Endothelial cell of umbilical vein (primary cell): ENCODE measurements around the gene COA3. TPM values are rescaled to one million over a fixed set of nuclear protein-coding genes. Genes with fewer than 3 reads are reported as not detected.
A peak's percentile ranks its signal among the peaks of the same experiment; 100 is the strongest.

Experiments used
- BruUV-seq: library from RNA; stranded (reverse); fragments of 400-500 nt; replicated peaks from 2 replicates; lab custom pipeline; 2021; lab: Mats Ljungman, UMichigan
- CTCF ChIA-PET: fragments of 300-600, 350-600 bp; sonication (Branson Sonifier 250); formaldehyde crosslinking; loops from one replicate; lab custom pipeline; 2021; ENCODE audit warnings: antibody characterized with exemption, inconsistent platforms; lab: Charles Lee
- POLR2A ChIA-PET: fragments of 300-600, 350-600 bp; sonication (Branson Sonifier 250); formaldehyde crosslinking; loops from one replicate; lab custom pipeline; 2021; ENCODE audit warnings: antibody characterized with exemption, inconsistent platforms; lab: Charles Lee
- DNase-seq: peaks from one replicate; pipeline ENCODE4 v3.0.0-alpha.2; 2011; ENCODE audit warnings: low read depth, low spot score
- FAIRE-seq: peaks from 2 replicates; lab custom pipeline; 2011; peaks lifted over from hg19 to GRCh38; lab: Jason Lieb, UNC
- H2AFZ ChIP-seq: 2 replicates; pipeline ENCODE4 v1.6.0; 2012; ENCODE audit warnings: low read depth, low read length, control low read depth, inconsistent platforms
- H3K27ac ChIP-seq: 2 replicates; pipeline ENCODE4 v1.5.1; 2011; ENCODE audit warnings: low read depth, mild to moderate bottlenecking, control low read depth, low read length, moderate library complexity; ENCODE audit not compliant: insufficient read depth
- H3K27me3 ChIP-seq, 2 experiments: 2 replicates each; pipeline versions ENCODE4 v1.6.0 to v1.6.1; 2011; ENCODE audit warnings: low read length in 2 of 2, mixed read lengths in 1 of 2; ENCODE audit not compliant: control insufficient read depth in 2 of 2, insufficient read depth in 2 of 2
- H3K36me3 ChIP-seq, 2 experiments: 2 replicates in 1 of 2; 3 replicates in 1 of 2; pipeline ENCODE4 v1.5.1; 2011; ENCODE audit warnings: low read length in 2 of 2, mild to moderate bottlenecking in 1 of 2, moderate library complexity in 1 of 2; ENCODE audit not compliant: control insufficient read depth in 2 of 2, insufficient read depth in 2 of 2; ENCODE audit errors: extremely low read depth in 1 of 2
- H3K4me1 ChIP-seq: 3 replicates; pipeline ENCODE4 v1.5.1; 2011; ENCODE audit warnings: mild to moderate bottlenecking, low read length; ENCODE audit not compliant: control insufficient read depth, insufficient read depth; ENCODE audit errors: extremely low read depth
- H3K4me2 ChIP-seq: 2 replicates; pipeline ENCODE4 v1.6.1; 2011; ENCODE audit warnings: low read length, control low read depth, mixed read lengths; ENCODE audit not compliant: insufficient read depth
- H3K4me3 ChIP-seq, 3 experiments: fragments of 200-600 bp in 1 of 3; sonication (generic), shearing (Covaris generic) in 1 of 3; replicated peaks in 1 of 3; 2 replicates each; pipeline ENCODE4 v1.5.1; 2011 to 2016; ENCODE audit warnings: control low read depth in 3 of 3, low read length in 3 of 3, mild to moderate bottlenecking in 2 of 3, inconsistent platforms in 1 of 3, low read depth in 1 of 3, moderate library complexity in 1 of 3; ENCODE audit not compliant: insufficient read depth in 1 of 3
- H3K79me2 ChIP-seq: 2 replicates; pipeline ENCODE4 v1.6.0; 2012; ENCODE audit warnings: low read length, inconsistent platforms; ENCODE audit not compliant: control insufficient read depth, insufficient read depth
- H3K9ac ChIP-seq: replicated peaks from 2 replicates; pipeline ENCODE3; 2011; ENCODE audit warnings: low read length, control low read depth; ENCODE audit not compliant: insufficient read depth; ENCODE audit errors: extremely low read depth
- H3K9me1 ChIP-seq: replicated peaks from 3 replicates; pipeline ENCODE4 v1.6.0; 2011; ENCODE audit warnings: mild to moderate bottlenecking, low read length; ENCODE audit not compliant: control insufficient read depth, insufficient read depth; ENCODE audit errors: extremely low read depth
- H3K9me3 ChIP-seq: replicated peaks from 2 replicates; pipeline ENCODE4 v1.5.1; 2012; ENCODE audit warnings: low read length, inconsistent platforms; ENCODE audit not compliant: control insufficient read depth, insufficient read depth
- H4K20me1 ChIP-seq: replicated peaks from 2 replicates; pipeline ENCODE3; 2011; ENCODE audit warnings: mild to moderate bottlenecking, low read length; ENCODE audit not compliant: control insufficient read depth, insufficient read depth; ENCODE audit errors: extremely low read depth
- CTCF ChIP-seq, 2 donors: IDR thresholded peaks; 1 replicate in 1 of 2; 2 replicates in 1 of 2; pipeline ENCODE4 v1.5.1; 2011; ENCODE audit warnings: low read length in 2 of 2, mild to moderate bottlenecking in 2 of 2, moderate library complexity in 2 of 2, control low read depth in 1 of 2, inconsistent platforms in 1 of 2, low read depth in 1 of 2; ENCODE audit not compliant: insufficient read depth in 1 of 2; ENCODE audit errors: extremely low read depth in 1 of 2
- EZH2 ChIP-seq: IDR thresholded peaks from 2 replicates; pipeline ENCODE4 v1.6.1; 2012; ENCODE audit warnings: borderline replicate concordance, low read depth, mild to moderate bottlenecking, moderate library complexity, low read length, inconsistent platforms; ENCODE audit not compliant: severe bottlenecking
- FOS ChIP-seq: IDR thresholded peaks from 2 replicates; pipeline ENCODE4 v1.6.1; 2011; ENCODE audit warnings: mild to moderate bottlenecking, low read length, moderate library complexity, borderline replicate concordance; ENCODE audit not compliant: insufficient read depth
- JUN ChIP-seq: IDR thresholded peaks from 2 replicates; pipeline ENCODE4 v1.6.1; 2011; ENCODE audit warnings: borderline replicate concordance, low read depth; ENCODE audit not compliant: insufficient read length, insufficient read depth
- MYC ChIP-seq: IDR thresholded peaks from one replicate; pipeline ENCODE4 v1.6.1; 2011; ENCODE audit warnings: mild to moderate bottlenecking, low read depth, low read length
- POLR2A ChIP-seq: IDR thresholded peaks from 2 replicates; pipeline ENCODE4 v1.6.1; 2012; ENCODE audit warnings: low read depth, mild to moderate bottlenecking, control low read depth, low read length
- POLR2AphosphoS5 ChIP-seq: IDR thresholded peaks from 2 replicates; pipeline ENCODE4 v1.6.1; 2012; ENCODE audit warnings: low read depth, mild to moderate bottlenecking, control low read depth, low read length, moderate library complexity; ENCODE audit not compliant: insufficient read depth
- dilution Hi-C: fragments of 300-500 bp; cut with MboI; formaldehyde crosslinking; loops from one replicate; pipeline ENCODE4 v1.15.0; 2019; ENCODE audit warnings: low sequenced_read_pairs; ENCODE audit not compliant: extremely low pct_ligation_motif_present
- intact Hi-C: fragments of 100-400 bp; cut with micrococcal nuclease; formaldehyde crosslinking; loops from one replicate; pipeline ENCODE4 v1.10.0; 2022
- polyA plus RNA-seq, 4 experiments: library from polyadenylated mRNA; depleted of rRNA in 3 of 4; stranded (reverse) in 3 of 4; unstranded in 1 of 4; fragments of >200 nt; gene quantifications; 2 replicates each; pipeline versions ENCODE4 v1.2.1 to v1.2.3, GENCODE V29; 2011 to 2012; ENCODE audit warnings: missing spikeins in 1 of 4
- total RNA-seq: library from RNA; stranded (reverse); gene quantifications from 2 replicates; pipeline ENCODE4 v1.2.3, GENCODE V29; 2021

Gene COA3
- total and polyA plus RNA-seq, 2 donors (not counting 3 experiments of a cell fraction or from before 2014, with no cell fraction given): 56.6 to 126 TPM

DNA sequence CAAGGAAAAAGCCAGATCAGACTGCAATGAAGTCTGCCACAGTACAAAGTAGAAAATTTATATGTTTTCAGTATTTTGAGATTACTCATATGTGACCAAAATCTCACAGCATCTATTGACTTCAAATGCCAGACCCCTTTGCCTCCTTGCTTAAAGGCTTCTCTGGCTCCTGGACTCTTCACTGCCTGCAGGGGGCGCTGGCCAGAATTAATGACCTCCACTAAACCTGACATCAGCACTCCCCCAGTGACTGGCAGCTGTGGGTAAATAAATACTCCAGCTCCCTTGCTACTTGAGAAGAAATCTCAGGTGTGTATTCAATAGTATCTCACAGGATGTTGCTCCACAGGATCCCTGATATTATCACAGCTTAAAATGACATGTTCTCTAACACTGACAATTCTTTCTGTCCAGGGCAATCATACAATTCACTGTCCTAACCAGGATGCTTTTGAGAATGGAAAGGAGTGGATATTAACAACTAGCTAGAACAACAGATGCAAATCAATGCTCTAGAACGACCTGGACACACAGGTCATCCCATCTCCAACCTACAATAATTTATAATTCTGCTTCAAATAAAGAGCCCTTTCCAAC, 21.5 kb upstream of the COA3 start:
- H3K9ac ChIP-seq: no peak overlapping the region
- dilution Hi-C loops: loop anchor here (10.0 kb wide), 1 partner anchor 215 kb away; the partner anchor contains the start of genes RETREG3 and TUBG1
- H2AFZ ChIP-seq: no peak overlapping the region
- H3K79me2 ChIP-seq: peaks cover 16% of the 10 kb centered on the region
- TF ChIP-seq FOS: no peak
- TF ChIP-seq CTCF (IDR thresholded peaks at IDR 0.05; ENCODE audit: extremely low read depth in 1 of 2, insufficient read depth in 1 of 2, low read depth in 1 of 2, low read length in 2 of 2): peak; percentile 81 to 90
- BruUV-seq: no TSS peak
- peak; percentile 60 for DNase-seq
- ChIA-PET POLR2A (no interaction called here), CTCF (interaction anchor here (0.6 to 2.4 kb wide), 17 partner anchors 9 to 245 kb away, joined by 3 to 10 read pairs (median 3); partner anchors contain the start of genes CNTD1 and COA3)
- H4K20me1 ChIP-seq: no peaks in the 10 kb centered on the region
- peaks cover 13 to 21% of the 10 kb centered on the region in 2 experiments for H3K36me3 ChIP-seq
- H3K9me3 ChIP-seq: no peaks in the 10 kb centered on the region
- intact Hi-C loops: loop anchor here (5.0 kb wide), 2 partner anchors 78 to 117 kb away; no protein-coding TSS in a partner anchor
- no peak overlapping the region for H3K27ac ChIP-seq
- peak; percentile 52 for FAIRE-seq
- H3K27me3 ChIP-seq: no peaks in the 10 kb centered on the region
- H3K9me1 ChIP-seq: no peaks in the 10 kb centered on the region
- H3K4me3 ChIP-seq: no peak overlapping the region
- H3K4me1 ChIP-seq: peaks cover 14% of the 10 kb centered on the region
- H3K4me2 ChIP-seq: no peak overlapping the region

- H3K9ac ChIP-seq: no peak overlapping the region
- FAIRE-seq (no peak), DNase-seq (no peak)
- H3K4me1 ChIP-seq: peaks cover 22% of the 10 kb centered on the region
- H3K4me2 ChIP-seq: no peak overlapping the region
- BruUV-seq: no TSS peak
- H3K36me3 ChIP-seq: peaks cover 19 to 21% of the 10 kb centered on the region in 2 experiments
- no peaks in the 10 kb centered on the region for H3K9me3 ChIP-seq
- no peak overlapping the region for H3K27ac ChIP-seq
- intact Hi-C loops: no loop called here
- no peak overlapping the region for H3K4me3 ChIP-seq
- POLR2A ChIA-PET: no interaction called here
- H4K20me1 ChIP-seq: no peaks in the 10 kb centered on the region
- dilution Hi-C loops: loop anchor here (10.0 kb wide), 1 partner anchor 214 kb away; the partner anchor contains the start of genes RETREG3 and TUBG1
- peaks cover 11% of the 10 kb centered on the region for H3K79me2 ChIP-seq
- CTCF ChIA-PET: interaction anchor here (0.8 to 1.2 kb wide), 5 partner anchors 8 to 111 kb away, joined by 3 to 6 read pairs (median 3); partner anchors contain the start of gene PSME3
- no peaks in the 10 kb centered on the region for H3K9me1 ChIP-seq
- no peak overlapping the region for H2AFZ ChIP-seq
- TF ChIP-seq JUN (no peak), EZH2 (no peak), MYC (no peak), CTCF (IDR thresholded peaks at IDR 0.05; ENCODE audit: extremely low read depth in 1 of 2, insufficient read depth in 1 of 2, low read depth in 1 of 2, low read length in 2 of 2) (no peak), FOS (no peak), POLR2A (no peak), POLR2AphosphoS5 (no peak)
- no peaks in the 10 kb centered on the region for H3K27me3 ChIP-seq
Measured at GRCh38 chr17:42818379-42818778, 19.9 kb upstream of the COA3 start.
